ENCODE results near the gene BTBD1.

BTBD1 gene

DNA sequence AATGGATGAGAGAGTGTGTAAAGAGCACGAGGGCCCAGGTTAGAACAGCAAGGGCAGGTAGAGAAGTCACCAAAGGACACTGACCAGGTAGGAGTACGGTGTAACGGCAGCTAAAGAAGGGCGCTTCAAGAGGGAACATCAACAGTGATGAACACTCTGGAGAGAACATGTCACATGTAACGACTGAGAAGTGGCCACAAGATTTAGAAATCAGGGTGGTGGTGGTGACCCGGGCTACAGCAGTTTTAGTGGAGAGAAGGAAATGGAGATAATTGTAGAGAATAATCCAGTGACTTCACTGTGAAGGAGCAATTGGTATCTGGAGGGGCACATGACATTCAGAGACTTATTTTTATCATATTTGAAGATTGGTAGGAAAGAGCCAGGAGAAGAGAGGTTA, 54.4 kb downstream of the BTBD1 start:
- peak overlapping the region; percentile 74; the same call in 1 of the 2 replicates for H3K4me2 ChIP-seq
- H3K27ac ChIP-seq = no peak overlapping the region
- TF ChIP-seq, protein P1, sequence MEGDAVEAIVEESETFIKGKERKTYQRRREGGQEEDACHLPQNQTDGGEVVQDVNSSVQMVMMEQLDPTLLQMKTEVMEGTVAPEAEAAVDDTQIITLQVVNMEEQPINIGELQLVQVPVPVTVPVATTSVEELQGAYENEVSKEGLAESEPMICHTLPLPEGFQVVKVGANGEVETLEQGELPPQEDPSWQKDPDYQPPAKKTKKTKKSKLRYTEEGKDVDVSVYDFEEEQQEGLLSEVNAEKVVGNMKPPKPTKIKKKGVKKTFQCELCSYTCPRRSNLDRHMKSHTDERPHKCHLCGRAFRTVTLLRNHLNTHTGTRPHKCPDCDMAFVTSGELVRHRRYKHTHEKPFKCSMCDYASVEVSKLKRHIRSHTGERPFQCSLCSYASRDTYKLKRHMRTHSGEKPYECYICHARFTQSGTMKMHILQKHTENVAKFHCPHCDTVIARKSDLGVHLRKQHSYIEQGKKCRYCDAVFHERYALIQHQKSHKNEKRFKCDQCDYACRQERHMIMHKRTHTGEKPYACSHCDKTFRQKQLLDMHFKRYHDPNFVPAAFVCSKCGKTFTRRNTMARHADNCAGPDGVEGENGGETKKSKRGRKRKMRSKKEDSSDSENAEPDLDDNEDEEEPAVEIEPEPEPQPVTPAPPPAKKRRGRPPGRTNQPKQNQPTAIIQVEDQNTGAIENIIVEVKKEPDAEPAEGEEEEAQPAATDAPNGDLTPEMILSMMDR (conservative IDR thresholded peaks at IDR 0.05; ENCODE audit: low read depth, low read length) = no peak

DNA sequence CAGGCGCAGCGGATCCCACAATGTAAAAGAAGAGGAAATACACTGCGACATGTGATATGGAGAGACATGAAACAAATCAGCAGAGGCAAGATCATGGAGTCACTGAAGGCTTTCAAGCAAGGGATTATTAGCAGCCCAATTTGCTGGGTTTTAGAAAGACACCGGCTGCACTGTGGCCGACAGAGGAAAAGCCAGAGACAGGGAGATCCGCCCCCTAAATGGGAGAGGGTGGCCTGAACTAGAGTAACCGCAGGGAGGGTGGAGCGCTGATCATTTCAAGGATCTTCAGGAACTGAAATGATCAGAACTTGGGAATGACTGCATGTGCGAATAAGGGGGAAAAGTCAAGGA, 55.0 kb downstream of the BTBD1 start:
- H3K4me1 ChIP-seq (ENCODE audit: low read depth, poor library complexity, severe bottlenecking) = peaks cover 33% of the 10 kb centered on the region
- 0 out of 2 replicates have a peak, but pooled peaks cover 4% of the 10 kb centered on the region for H3K36me3 ChIP-seq (ENCODE audit: insufficient read depth)
- H4K20me1 ChIP-seq (ENCODE audit: insufficient read depth) = no peaks in the 10 kb centered on the region
- peak overlapping the region; percentile 74 for H3K4me2 ChIP-seq
- H2AFZ ChIP-seq (ENCODE audit: low read depth) = peak overlapping the region; percentile 76
- H3K79me2 ChIP-seq (ENCODE audit: insufficient read depth, low read depth) = peaks cover 14% of the 10 kb centered on the region
- peak overlapping the region; percentile 54; the same call in 1 of the 2 replicates for H3K27ac ChIP-seq
- H3K27me3 ChIP-seq (ENCODE audit: insufficient read depth, low read depth) = no peaks in the 10 kb centered on the region
- H3K9ac ChIP-seq = peak overlapping the region; percentile 43; the same call in 1 of the 2 replicates
- TF ChIP-seq, protein P1 (conservative IDR thresholded peaks at IDR 0.05; ENCODE audit: low read depth, low read length) = no peak
- H3K4me3 ChIP-seq (IDR thresholded peaks at IDR 0.05; ENCODE audit: insufficient read depth, low read depth, low read length) = no peak overlapping the region

More for the DNA sequence above, 54.4 kb downstream of the BTBD1 start:
- Histone ChIP-seq H3K27me3 (ENCODE audit: insufficient read depth, low read depth) (no peaks in the 10 kb centered on the region), H2AFZ (ENCODE audit: low read depth) (peak overlapping the region; percentile 76; the same call in 1 of the 2 replicates), H3K9ac (no peak overlapping the region), H3K4me3 (IDR thresholded peaks at IDR 0.05; ENCODE audit: insufficient read depth, low read depth, low read length) (no peak overlapping the region), H3K79me2 (ENCODE audit: insufficient read depth, low read depth) (peaks cover 14% of the 10 kb centered on the region), H3K4me1 (ENCODE audit: low read depth, poor library complexity, severe bottlenecking) (peaks cover 33% of the 10 kb centered on the region), H3K36me3 (ENCODE audit: insufficient read depth) (0 out of 2 replicates have a peak, but pooled peaks cover 4% of the 10 kb centered on the region), H4K20me1 (ENCODE audit: insufficient read depth) (no peaks in the 10 kb centered on the region)

DNA sequence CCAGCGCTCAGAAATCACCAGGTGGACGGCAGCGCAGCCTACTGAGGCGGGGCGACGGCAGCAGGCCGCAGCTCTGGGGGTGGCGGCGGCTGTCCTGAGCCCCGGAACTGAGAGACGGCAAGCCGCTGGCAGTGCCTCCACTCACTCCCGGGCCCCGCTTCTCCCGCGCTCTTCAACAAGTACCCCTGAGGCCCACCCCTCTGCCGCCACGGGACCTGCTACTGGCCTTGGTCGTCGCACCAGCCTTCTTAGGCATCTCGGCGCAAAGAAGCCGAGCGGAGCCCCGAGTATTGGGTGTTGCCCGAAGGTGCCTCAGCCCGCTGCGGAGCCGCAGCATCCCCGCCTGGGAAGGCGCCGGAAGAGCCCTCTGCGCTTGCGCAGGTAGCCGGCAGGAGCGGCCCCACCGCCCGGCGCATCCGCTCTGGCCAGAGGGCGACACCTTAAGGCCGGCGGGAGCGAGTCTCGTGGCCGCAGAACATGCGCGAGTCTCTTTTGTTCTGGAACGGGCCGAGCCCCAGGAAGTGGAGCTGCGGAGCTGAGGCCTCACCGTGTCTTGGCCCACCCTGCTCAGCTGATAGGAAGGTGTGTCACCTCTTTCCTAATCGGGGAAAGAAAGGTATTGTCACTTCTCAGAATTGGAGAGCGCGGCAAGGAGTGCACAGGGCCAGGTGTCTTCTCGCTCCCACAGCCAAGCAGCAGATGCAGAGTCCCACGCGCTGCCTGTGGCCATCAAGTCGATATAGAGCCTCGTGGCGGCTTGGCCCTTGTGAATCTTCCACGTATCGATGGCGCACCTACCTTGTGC, 55.6 kb downstream of the BTBD1 start, which contains the start of gene C15orf40:
C15orf40 (minus strand) TSS at position 369 of the 805 bp plus-strand sequence; CDS start at position 337, 32 bp downstream.
- Histone ChIP-seq H2AFZ (ENCODE audit: low read depth) (peak within 1 kb of the TSS; percentile 76), H3K4me2 (peak within 1 kb of the TSS; percentile 74), H3K4me3 (IDR thresholded peaks at IDR 0.05; ENCODE audit: insufficient read depth, low read depth, low read length) (peak within 1 kb of the TSS; percentile 23), H3K27me3 (ENCODE audit: insufficient read depth, low read depth) (no peaks in the 10 kb centered on the region), H3K4me1 (ENCODE audit: low read depth, poor library complexity, severe bottlenecking) (peaks cover 33% of the 10 kb centered on the region), H4K20me1 (ENCODE audit: insufficient read depth) (no peaks in the 10 kb centered on the region), H3K79me2 (ENCODE audit: insufficient read depth, low read depth) (peaks cover 14% of the 10 kb centered on the region), H3K27ac (peak within 1 kb of the TSS; percentile 54), H3K9ac (peak within 1 kb of the TSS; percentile 43; the same call in 1 of the 2 replicates), H3K36me3 (ENCODE audit: insufficient read depth) (0 out of 2 replicates have a peak, but pooled peaks cover 4% of the 10 kb centered on the region)
- TF ChIP-seq, protein P1 (conservative IDR thresholded peaks at IDR 0.05; ENCODE audit: low read depth, low read length) = no peak

DNA sequence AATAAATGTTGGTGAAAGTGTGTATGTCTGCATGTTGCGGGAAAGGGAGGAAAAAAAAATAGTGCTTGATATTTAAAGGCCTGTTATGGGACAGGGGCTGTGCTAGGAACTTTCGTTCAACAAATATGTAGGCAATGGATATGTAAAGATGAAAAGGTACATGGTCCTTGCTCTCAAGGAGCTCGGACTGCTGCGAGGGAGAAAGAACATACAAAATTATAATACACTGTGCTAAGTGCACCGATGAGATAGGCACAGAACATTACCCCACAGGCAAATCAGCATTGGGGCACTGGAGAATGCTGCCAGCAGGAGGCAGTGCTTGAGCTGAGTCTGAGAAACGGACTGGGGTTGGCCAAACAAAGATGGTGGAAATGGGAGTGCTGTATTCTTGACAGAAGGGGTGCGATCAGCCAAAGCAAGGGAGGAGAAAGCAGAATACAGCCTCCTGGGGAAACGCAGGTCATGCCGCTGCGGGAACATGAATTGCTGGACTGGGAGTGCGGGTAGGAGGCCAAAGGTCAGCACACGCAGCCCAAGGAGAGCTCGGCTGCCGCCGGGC, 56.3 kb downstream of the BTBD1 start:
- Histone ChIP-seq H3K79me2 (ENCODE audit: insufficient read depth, low read depth) (peaks cover 14% of the 10 kb centered on the region), H3K4me2 (peak overlapping the region; percentile 74), H3K9ac (peak overlapping the region; percentile 43; the same call in 1 of the 2 replicates), H3K36me3 (ENCODE audit: insufficient read depth) (0 out of 2 replicates have a peak, but pooled peaks cover 4% of the 10 kb centered on the region), H4K20me1 (ENCODE audit: insufficient read depth) (no peaks in the 10 kb centered on the region), H2AFZ (ENCODE audit: low read depth) (peak overlapping the region; percentile 76; the same call in 1 of the 2 replicates), H3K27ac (peak overlapping the region; percentile 54), H3K27me3 (ENCODE audit: insufficient read depth, low read depth) (no peaks in the 10 kb centered on the region), H3K4me1 (ENCODE audit: low read depth, poor library complexity, severe bottlenecking) (peaks cover 33% of the 10 kb centered on the region), H3K4me3 (IDR thresholded peaks at IDR 0.05; ENCODE audit: insufficient read depth, low read depth, low read length) (peak overlapping the region; percentile 23)
- TF ChIP-seq, protein P1 (conservative IDR thresholded peaks at IDR 0.05; ENCODE audit: low read depth, low read length) = peak; percentile 71
